Measurements from ENCODE around the gene SERPINE2.

DNA sequence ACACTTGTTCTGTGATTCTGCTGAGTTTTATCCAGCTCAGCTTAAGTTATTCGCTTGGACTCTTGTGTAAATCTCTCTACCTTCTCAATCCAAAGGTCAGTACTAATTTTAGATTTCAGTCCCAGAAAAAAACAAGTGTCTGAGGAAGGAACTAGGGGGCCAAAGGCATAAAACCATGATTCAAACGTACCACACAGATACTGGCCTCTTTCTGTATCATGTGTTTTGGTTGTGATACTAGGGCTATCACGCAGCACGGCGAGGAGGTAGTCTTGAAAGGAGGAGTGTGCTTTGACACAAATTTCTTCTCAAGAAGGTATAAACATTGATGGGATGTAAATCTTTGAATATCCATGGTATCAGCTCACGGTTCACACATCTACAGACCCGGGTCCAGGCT is 8.3 kb downstream of the SERPINE2 start:
- TF ChIP-seq, protein P1, sequence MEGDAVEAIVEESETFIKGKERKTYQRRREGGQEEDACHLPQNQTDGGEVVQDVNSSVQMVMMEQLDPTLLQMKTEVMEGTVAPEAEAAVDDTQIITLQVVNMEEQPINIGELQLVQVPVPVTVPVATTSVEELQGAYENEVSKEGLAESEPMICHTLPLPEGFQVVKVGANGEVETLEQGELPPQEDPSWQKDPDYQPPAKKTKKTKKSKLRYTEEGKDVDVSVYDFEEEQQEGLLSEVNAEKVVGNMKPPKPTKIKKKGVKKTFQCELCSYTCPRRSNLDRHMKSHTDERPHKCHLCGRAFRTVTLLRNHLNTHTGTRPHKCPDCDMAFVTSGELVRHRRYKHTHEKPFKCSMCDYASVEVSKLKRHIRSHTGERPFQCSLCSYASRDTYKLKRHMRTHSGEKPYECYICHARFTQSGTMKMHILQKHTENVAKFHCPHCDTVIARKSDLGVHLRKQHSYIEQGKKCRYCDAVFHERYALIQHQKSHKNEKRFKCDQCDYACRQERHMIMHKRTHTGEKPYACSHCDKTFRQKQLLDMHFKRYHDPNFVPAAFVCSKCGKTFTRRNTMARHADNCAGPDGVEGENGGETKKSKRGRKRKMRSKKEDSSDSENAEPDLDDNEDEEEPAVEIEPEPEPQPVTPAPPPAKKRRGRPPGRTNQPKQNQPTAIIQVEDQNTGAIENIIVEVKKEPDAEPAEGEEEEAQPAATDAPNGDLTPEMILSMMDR (IDR thresholded peaks at IDR 0.05): no peak
- TF ChIP-seq EP300 (IDR thresholded peaks at IDR 0.05; ENCODE audit: low read depth) (no peak), POLR2A (IDR thresholded peaks at IDR 0.05) (no peak)
